Adrenal gland (tissue), 12 donors: ENCODE data around the gene NPAS3. TPM values are rescaled to one million over a fixed set of nuclear protein-coding genes. Genes with fewer than 3 reads are reported as not detected.

Experiments used
- DNase-seq, 7 donors: peaks; one replicate each; pipeline ENCODE4 v3.0.0-alpha.2; 2019 to 2020
- H3K27ac ChIP-seq, 5 donors: fragments of 200-600 bp; sonication (generic) in 4 of 5; 1 replicate in 3 of 5; 2 replicates in 2 of 5; pipeline versions ENCODE4 v1.5.1 to v1.8.0; 2016 to 2020; ENCODE audit warnings: mild to moderate bottlenecking in 1 of 5
- H3K27me3 ChIP-seq: fragments of 200-600 bp; 2 replicates; pipeline ENCODE4 v1.8.0; 2021
- H3K36me3 ChIP-seq, 2 donors: fragments of 200-600 bp; replicated peaks in 1 of 2; 1 replicate in 1 of 2; 2 replicates in 1 of 2; pipeline versions ENCODE4 v1.5.1 to v1.8.0; 2018 to 2022
- H3K4me1 ChIP-seq, 2 donors: fragments of 200-600 bp; replicated peaks in 1 of 2; 1 replicate in 1 of 2; 2 replicates in 1 of 2; pipeline versions ENCODE4 v1.5.1 to v1.8.0; 2018 to 2021
- H3K4me3 ChIP-seq, 4 donors: fragments of 200-600 bp; sonication (generic) in 3 of 4; one replicate each; pipeline ENCODE4 v1.5.1; 2016 to 2018
- H3K9me3 ChIP-seq, 3 donors: fragments of 200-600 bp; sonication (generic) in 1 of 3; replicated peaks in 1 of 3; 1 replicate in 2 of 3; 2 replicates in 1 of 3; pipeline versions ENCODE4 v1.5.1 to v1.8.0; 2016 to 2021
- POLR2A ChIP-seq, 2 donors: fragments of 450-650 bp; IDR thresholded peaks; one replicate each; pipeline ENCODE4 v1.6.1; 2017; ENCODE audit warnings: antibody characterized with exemption in 2 of 2, mild to moderate bottlenecking in 2 of 2, moderate library complexity in 1 of 2
- WGBS, 4 donors: extraction: QIAGEN DNeasy Blood & Tissue Kit in 2 of 4; methylation state at CpG; one replicate each; pipeline versions ENCODE4 v1.1.5 to v1.1.7; 2013 to 2017; 5-methylcytosine and 5-hydroxymethylcytosine counted together
- intact Hi-C, 2 donors: fragments of 100-400 bp; cut with DNase I; formaldehyde crosslinking; loops; one replicate each; pipeline versions ENCODE4 v1.14.1 to v1.15.0; 2022 to 2023
- polyA plus RNA-seq, 3 donors: library from polyadenylated mRNA; stranded (reverse); fragments of 200-250 nt in 2 of 3; fragments of 350-450 nt in 1 of 3; fragmentation: Illumina TruSeq in 1 of 3; extraction: RNeasy Lipid Tissue Mini Kit (QIAGEN cat#74804) in 1 of 3; gene quantifications; one replicate each; pipeline ENCODE4 v1.2.3, GENCODE V29; 2013 to 2014
- total RNA-seq, 9 donors: library from RNA; depleted of rRNA in 4 of 9; stranded (reverse); fragments of >200 nt in 4 of 9; fragments of 120-200 nt in 1 of 9; fragmentation: NEBNext Ultra II Directional in 1 of 9; extraction: Animal tissue kit (Norgen Biotek cat#: 25700) in 1 of 9; gene quantifications; one replicate each; pipeline versions ENCODE4 v1.1.0 to v1.2.4, GENCODE V29; 2013 to 2023
- TF ChIP-seq, protein P1 (sequence below), 6 experiments: fragments of 450-650 bp in 4 of 6; fragments of 200-600 bp in 2 of 6; sonication (generic) in 1 of 6; IDR thresholded peaks; 1 replicate in 5 of 6; 2 replicates in 1 of 6; pipeline versions ENCODE4 v1.5.1 to v1.8.0; 2016 to 2021; ENCODE audit warnings: antibody characterized with exemption in 6 of 6, mild to moderate bottlenecking in 2 of 6, moderate library complexity in 1 of 6
- donor health status: healthy with polysubstance abuse.
- donor health status: Bipolar disorder and iron deficiency.
- donor health status: DM: yes; HTN: yes; CAD: no.
- donor health status: DM: no; HTN: no; CAD: no.
- donor health status: DM: no; HTN: no; CAD: no.
- donor health status: DM: yes; HTN: yes; CAD: no.

NPAS3 gene
- total and polyA plus RNA-seq, 12 donors: 0.36 to 7.5 (median 1.5) TPM

DNA sequence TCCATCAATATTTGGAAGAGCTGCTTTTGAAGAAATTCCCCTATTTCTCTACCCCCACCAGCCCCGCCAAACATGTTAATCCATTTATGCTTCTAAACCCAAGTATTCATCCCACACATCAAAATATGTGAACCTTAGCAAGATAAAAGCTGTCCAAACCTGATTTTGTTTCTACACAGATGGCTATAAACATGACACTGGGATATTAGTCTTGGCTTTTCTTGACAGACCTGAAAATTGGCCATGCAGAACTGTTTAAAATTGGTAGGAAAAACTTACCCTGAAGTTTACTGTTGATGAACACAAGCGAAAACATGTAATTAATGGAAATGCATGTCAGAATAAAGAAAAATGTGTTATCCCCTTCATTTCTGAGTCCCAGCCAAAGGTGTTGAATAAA is 642.2 kb downstream of the NPAS3 start:
- Histone ChIP-seq H3K27ac (no peak overlapping the region), H3K4me1 (no peaks in the 10 kb centered on the region), H3K4me3 (no peak overlapping the region), H3K36me3 (no peaks in the 10 kb centered on the region), H3K27me3 (no peaks in the 10 kb centered on the region), H3K9me3 (no peaks in the 10 kb centered on the region)
- no peak for DNase-seq
- TF ChIP-seq POLR2A (IDR thresholded peaks at IDR 0.05): no peak
- TF ChIP-seq, protein P1, sequence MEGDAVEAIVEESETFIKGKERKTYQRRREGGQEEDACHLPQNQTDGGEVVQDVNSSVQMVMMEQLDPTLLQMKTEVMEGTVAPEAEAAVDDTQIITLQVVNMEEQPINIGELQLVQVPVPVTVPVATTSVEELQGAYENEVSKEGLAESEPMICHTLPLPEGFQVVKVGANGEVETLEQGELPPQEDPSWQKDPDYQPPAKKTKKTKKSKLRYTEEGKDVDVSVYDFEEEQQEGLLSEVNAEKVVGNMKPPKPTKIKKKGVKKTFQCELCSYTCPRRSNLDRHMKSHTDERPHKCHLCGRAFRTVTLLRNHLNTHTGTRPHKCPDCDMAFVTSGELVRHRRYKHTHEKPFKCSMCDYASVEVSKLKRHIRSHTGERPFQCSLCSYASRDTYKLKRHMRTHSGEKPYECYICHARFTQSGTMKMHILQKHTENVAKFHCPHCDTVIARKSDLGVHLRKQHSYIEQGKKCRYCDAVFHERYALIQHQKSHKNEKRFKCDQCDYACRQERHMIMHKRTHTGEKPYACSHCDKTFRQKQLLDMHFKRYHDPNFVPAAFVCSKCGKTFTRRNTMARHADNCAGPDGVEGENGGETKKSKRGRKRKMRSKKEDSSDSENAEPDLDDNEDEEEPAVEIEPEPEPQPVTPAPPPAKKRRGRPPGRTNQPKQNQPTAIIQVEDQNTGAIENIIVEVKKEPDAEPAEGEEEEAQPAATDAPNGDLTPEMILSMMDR (IDR thresholded peaks at IDR 0.05): no peak
- 90 to 96% (median 94%) methylated on average over 2 of the region's 2 CpGs for WGBS, 4 donors
- intact Hi-C loops: no loop called here

DNA sequence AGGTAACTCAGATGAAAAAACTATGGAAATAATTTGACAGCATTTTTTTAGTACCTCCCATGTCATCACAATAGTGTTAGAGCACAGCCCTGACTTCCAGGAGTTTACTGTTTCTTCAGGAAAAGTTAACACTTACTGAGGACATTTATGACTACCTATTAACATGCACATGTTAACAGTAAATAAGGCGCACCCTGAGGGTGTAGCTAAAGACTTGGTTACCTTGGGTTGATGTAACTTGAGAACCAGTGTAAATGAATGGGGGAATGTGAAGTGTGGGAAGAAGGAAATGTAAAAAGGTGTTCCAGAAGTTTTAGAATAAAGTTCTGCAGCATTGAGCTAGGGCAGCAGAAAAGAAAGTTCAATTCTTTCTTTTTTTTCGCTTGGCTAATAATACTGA is 646.0 kb downstream of the NPAS3 start:
- TF ChIP-seq POLR2A (IDR thresholded peaks at IDR 0.05): no peak
- 90 to 95% (median 93%) methylated on average over 2 of the region's 2 CpGs for WGBS, 4 donors

DNA sequence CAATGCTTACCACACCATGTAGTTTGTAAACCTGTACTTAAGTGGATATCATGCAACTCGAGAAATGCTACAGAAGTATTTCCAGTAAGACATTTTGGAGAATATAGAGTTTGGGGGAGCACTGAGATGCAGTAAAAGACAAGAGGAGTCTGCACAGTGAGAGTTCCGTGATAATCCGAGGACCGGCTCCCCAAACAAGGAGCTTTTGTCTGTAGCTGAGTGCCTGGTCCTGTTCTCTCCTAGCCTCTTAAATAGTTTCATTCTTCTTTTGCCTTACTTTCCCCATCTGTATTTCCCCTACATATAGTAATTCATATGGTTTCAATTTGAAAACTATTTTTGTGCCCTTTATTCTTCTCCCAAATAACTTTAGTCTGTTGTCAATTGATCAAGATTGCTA is 648.1 kb downstream of the NPAS3 start:
- no peak overlapping the region for H3K27ac ChIP-seq
- H3K4me3 ChIP-seq: no peak overlapping the region
- no peaks in the 10 kb centered on the region for H3K36me3 ChIP-seq
- no peak for DNase-seq
- WGBS, 4 donors: 86 to 91% (median 89%) methylated on average over 4 of the region's 4 CpGs
- H3K9me3 ChIP-seq: no peaks in the 10 kb centered on the region
- H3K4me1 ChIP-seq: no peaks in the 10 kb centered on the region
- no peaks in the 10 kb centered on the region for H3K27me3 ChIP-seq
- intact Hi-C loops: no loop called here
- TF ChIP-seq, protein P1 (IDR thresholded peaks at IDR 0.05): no peak
- no peak for TF ChIP-seq POLR2A (IDR thresholded peaks at IDR 0.05)

More for the DNA sequence above, 646.0 kb downstream of the NPAS3 start:
- Histone ChIP-seq H3K36me3 (no peaks in the 10 kb centered on the region), H3K4me1 (no peaks in the 10 kb centered on the region), H3K27ac (no peak overlapping the region), H3K9me3 (no peaks in the 10 kb centered on the region), H3K4me3 (no peak overlapping the region), H3K27me3 (no peaks in the 10 kb centered on the region)
- intact Hi-C loops: no loop called here
- DNase-seq: no peak

DNA sequence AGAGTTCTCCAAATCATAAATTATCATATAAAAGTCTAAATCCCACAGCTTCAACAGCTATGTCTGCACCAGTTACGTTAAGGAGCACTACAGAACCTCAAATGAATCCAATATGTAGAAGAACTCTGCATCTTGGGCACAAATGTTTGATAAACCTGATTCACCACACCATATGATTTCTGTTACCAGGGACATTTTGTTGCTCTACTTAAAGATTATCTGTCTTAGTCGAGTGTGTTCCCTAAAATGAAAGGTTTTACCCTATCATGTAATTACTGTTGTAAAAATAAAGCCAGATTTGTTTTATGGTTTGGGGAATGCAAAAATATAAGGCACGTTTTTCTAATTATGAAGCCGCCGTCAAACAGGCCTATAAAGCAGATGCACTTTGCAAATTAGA is 649.1 kb downstream of the NPAS3 start:
- TF ChIP-seq, protein P1 (IDR thresholded peaks at IDR 0.05): no peak
- TF ChIP-seq POLR2A (IDR thresholded peaks at IDR 0.05): no peak
- WGBS, 4 donors: 83 to 87% (median 86%) methylated on average over 5 of the region's 5 CpGs
- H3K27me3 ChIP-seq: no peaks in the 10 kb centered on the region
- H3K4me3 ChIP-seq: no peak overlapping the region
- intact Hi-C loops: no loop called here
- H3K27ac ChIP-seq: no peak overlapping the region
- no peaks in the 10 kb centered on the region for H3K4me1 ChIP-seq
- DNase-seq: no peak
- H3K9me3 ChIP-seq: no peaks in the 10 kb centered on the region
- no peaks in the 10 kb centered on the region for H3K36me3 ChIP-seq

DNA sequence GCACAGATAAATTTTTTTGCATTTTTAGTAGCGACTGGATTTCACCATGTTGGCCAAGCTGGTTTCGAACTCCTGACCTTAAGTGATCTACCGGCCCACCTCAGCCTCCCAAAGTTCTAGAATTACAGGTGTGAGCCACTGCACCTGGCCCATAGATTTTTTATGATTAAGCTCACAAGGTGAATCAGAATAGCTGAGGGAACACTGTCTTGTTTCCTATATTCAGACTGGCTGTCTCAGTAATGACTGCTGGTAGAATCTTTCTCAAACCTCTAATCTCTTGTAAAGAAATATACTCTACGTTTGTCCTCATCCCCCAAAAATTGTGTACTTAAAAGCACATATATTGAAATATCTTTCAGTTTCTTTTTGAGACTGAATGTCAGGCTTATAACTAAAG is 650.1 kb downstream of the NPAS3 start:
- intact Hi-C loops: no loop called here
- no peaks in the 10 kb centered on the region for H3K4me1 ChIP-seq
- TF ChIP-seq POLR2A (IDR thresholded peaks at IDR 0.05): no peak
- TF ChIP-seq, protein P1 (IDR thresholded peaks at IDR 0.05): no peak
- H3K27me3 ChIP-seq: no peaks in the 10 kb centered on the region
- no peak overlapping the region for H3K27ac ChIP-seq
- H3K36me3 ChIP-seq: no peaks in the 10 kb centered on the region
- WGBS, 4 donors: 87 to 92% (median 89%) methylated on average over 4 of the region's 4 CpGs
- no peak for DNase-seq
- no peak overlapping the region for H3K4me3 ChIP-seq
- no peaks in the 10 kb centered on the region for H3K9me3 ChIP-seq
